ENCODE measurements around the gene AVEN.
"Not testable (repeated sequence)": the region's sequence is repeated elsewhere in the genome, so short reads cannot be mapped to it uniquely, and the experiment has no call there.

AVEN gene

DNA sequence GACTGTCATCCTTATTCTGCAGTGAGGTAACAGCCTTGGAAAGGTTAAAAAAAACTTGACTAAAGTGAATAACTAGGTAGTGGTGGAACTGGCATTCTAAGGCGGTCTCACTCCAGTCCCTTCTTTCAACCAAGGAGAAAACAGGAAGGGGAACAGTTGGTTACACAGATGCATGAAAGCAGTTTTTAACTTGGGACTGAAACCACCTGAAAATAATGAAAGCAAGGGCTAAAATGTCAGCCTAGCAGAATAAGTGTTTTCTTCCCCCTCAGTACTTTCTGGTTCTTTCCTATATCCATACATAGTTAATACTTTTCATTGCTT is 748 bp upstream of the AVEN start:
- no peak for DNase-seq (ENCODE audit: low spot score)

DNA sequence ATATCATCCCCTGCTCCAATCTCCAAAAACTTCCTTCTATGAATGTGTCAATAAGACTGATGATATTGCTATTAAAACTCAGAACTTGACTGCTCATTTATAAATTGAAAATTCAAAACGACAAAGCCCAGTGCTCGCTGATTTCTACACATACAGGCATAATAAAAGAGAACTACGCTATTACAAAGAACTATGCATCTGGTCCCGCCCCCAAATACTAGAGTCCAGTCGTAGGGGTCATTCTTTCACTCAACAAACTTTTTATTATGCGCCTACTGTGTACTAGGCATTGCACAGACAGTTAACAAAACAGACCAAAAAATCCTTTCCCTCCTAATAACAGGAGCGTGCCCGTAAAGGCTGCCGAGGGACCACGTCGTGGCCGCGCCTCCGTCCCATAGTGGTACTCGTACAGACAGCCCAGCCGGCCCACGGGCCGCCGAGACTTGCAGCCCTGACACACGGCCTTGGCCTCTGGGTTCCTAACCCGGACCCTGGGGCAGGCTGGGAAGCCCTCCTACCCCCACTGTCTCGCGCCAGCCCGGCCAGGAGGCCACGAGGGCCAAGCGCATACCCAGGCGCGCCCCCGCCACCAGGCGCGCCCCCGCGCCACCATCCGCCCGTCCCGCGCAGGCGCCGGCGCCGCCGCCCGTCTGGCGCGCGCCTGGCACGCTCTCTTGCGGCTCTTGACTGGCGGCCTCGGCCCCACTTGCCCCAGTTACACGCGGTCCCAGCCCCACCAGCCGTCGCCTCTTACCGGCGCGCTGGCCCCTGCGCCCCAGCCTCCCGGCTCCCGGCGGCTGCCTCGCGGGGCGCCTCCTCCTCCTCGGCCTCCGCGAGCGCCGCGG is 757 bp downstream of the AVEN start:
- peak; percentile 87 for DNase-seq (ENCODE audit: low spot score)

DNA sequence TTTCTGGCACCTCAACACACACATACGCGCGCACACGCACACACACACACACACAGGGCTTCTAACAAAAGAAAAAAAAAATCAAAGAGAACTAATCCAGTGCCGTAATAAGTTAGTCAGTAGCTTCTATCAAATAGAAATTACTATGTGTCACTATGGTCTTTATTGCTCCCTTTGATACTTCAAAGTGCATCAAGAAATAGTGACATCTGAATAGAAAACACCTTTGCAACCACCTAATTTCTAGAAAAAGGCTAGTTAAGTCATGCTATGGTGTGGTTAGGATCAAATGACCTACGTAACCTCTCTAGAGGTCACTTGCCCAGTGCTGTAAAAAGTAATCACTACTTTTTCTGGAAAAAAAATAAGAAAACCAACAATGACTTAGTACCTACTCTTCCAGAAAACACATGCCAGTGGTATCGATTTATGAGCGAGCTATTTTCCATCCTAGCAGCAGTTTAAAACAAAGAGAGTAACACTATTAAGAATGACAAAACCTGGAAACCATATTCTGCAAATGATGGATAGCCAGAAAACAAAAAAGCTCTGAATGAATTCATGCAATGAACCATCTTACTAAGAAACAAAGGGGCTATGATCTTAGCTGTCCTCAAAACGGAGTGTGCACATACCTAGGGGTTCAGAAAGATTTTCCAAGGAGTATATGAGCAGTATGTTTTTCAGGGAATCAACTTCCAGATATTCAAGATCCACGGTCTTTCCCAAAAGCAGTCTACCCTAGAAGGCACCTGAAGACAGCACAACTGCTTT is 6.8 kb downstream of the AVEN start:
- no peak for DNase-seq (ENCODE audit: low spot score)

- no peak for DNase-seq (ENCODE audit: low spot score)
Observed at GRCh38 chr15:34027606-34028005, 11.4 kb downstream of the AVEN start.

- DNase-seq (ENCODE audit: low spot score), result no peak
Observed at GRCh38 chr15:34025252-34025651, 13.8 kb downstream of the AVEN start.

DNA sequence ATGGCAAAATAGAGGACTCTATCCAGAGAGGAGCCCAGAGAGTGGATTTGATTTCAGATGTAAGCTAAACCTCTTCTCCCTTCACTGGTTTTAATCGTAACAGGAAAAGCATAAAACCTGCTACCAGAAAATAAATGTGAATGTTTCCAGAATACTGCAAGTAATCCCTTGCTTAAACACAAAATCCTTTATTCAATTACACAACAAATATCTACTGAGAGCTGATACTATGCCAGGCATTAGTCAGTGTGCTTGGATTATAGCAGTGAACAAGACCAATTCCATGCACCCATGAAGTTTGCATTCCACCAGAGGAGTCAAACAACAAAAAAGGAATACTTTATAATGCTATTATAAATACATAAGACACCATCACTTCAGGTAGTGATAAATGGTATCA is 15.1 kb downstream of the AVEN start:
- DNase-seq (ENCODE audit: low spot score), result no peak

DNA sequence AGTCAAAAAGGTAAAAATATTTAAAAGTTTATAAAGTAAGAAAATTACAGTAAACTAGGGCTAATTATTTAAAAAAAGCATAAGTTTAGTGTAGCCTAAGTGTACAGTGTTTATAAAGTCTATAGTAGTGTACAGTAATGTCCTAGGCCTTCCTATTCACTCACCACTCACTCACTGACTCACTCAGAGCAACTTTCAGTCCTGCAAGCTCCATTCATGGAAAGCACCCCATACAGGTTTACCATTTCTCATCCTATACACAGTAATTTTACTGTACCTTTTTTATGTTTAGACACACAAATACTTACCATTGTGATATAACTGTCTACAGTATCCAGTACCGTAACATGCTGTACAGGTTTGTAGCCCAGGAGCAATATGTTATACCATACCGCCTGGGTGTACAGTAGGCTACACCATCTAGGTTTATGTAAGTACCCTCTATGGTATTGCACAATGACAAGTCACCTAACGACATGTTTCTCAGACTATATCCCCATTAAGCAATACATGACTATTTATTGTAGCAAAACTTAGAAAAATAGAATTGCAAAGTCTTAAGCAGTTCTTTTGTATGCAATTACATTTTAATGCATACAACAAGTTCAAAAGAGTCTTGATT is 19.5 kb downstream of the AVEN start:
- DNase-seq (ENCODE audit: low spot score), result no peak

DNA sequence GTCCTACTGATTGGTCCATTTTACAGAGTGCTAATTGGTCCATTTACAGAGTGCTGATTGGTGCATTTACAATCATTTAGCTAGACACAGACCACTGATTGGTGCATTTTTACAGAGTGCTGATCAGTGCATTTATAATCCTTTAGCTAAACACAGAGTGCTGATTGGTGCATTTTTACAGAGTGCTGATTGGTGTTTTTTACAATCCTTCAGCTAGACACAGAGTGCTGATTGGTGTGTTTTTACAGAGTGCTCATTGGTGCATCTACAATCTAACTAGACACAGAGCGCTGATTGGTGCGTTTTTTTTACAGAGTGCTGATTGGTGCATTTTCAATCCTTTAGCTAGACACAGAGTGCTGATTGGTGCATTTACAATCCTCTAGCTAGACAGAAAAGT is 20.3 kb downstream of the AVEN start:
- DNase-seq (ENCODE audit: low spot score), result not testable (repeated sequence)

- no peak for DNase-seq (ENCODE audit: low spot score)
Observed at GRCh38 chr15:34018021-34018645, 20.9 kb downstream of the AVEN start.

- DNase-seq (ENCODE audit: low spot score), result no peak
Observed at GRCh38 chr15:34014556-34014955, 24.4 kb downstream of the AVEN start.

- DNase-seq (ENCODE audit: low spot score), result no peak
Observed at GRCh38 chr15:34013746-34014145, 25.3 kb downstream of the AVEN start.

DNA sequence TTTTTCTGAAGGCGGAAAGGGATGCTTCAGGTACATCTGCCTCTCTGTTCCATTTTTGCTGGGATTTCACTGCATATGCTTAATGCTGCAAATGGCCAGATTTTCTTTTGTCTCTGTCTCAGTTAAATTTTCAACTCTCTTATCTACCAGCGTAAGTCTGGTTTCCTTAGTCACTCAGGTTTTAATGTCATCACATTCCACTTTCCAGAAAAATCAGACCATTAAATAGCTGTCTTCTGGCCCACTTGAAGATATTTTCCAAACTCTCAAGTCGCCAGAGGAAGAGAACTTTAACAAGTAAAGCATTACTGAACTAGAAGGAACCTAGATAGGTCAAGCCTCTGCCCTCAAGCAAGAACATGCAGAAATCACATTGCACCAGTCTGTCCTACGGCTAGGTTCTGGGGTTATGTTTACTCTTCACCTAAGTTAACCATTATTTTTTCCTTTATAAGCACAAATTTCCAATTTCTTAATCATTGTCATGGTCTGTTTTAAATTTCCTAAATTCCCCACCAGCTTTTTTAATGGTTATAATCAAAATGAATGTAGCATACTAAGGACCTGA is 26.5 kb downstream of the AVEN start:
- no peak for DNase-seq (ENCODE audit: low spot score)

DNA sequence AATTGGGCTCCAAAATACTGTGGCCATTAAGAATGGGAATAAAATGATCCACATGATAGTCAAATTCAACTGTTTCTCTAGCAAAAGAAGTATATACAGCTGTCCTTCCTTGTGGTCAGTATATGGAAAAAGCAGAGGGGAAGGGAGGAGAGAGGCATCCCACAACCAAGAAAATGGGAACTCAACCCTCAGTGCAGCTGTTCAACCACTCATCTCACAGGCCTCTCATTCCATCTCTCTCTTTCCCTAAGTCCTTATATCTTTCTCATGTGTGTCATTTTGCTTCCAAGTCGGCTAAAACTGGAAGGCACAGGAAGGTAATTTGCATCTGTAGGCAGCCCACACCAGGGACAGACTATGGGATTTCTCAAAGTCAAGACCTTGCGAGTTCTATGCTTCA is 27.5 kb downstream of the AVEN start:
- no peak for DNase-seq (ENCODE audit: low spot score)

GRCh38 chr15:34010921-34011320 is 28.1 kb downstream of the AVEN start:
- DNase-seq (ENCODE audit: low spot score), result no peak

- DNase-seq (ENCODE audit: low spot score), result no peak
Observed at GRCh38 chr15:34009656-34010055, 29.3 kb downstream of the AVEN start.

- DNase-seq (ENCODE audit: low spot score), result no peak
Observed at GRCh38 chr15:34006381-34006780, 32.6 kb downstream of the AVEN start.

- no peak for DNase-seq (ENCODE audit: low spot score)
Observed at GRCh38 chr15:34001536-34001935, 37.5 kb downstream of the AVEN start.

DNA sequence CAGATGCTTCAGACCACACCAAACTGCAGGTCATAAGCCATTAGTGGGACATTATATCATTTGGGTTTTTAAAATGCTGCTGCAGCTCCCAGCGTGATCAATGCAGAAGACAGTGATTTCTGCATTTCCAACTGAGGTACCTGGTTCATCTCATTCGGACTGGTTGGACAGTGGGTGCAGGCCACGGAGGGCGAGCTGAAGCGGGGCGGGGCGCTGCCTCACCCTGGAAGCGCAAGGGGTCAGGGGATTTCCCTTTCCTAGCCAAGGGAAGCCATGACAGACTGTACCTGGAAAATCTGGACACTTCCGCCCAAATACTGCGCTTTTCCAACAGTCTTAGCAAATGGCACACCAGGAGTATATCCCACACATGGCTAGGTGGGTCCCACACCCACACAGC is 43.3 kb downstream of the AVEN start:
- DNase-seq (ENCODE audit: low spot score), result not testable (repeated sequence)

GRCh38 chr15:33994005-33994615 is 44.9 kb downstream of the AVEN start:
- peak; percentile 53 for DNase-seq (ENCODE audit: low spot score)

DNA sequence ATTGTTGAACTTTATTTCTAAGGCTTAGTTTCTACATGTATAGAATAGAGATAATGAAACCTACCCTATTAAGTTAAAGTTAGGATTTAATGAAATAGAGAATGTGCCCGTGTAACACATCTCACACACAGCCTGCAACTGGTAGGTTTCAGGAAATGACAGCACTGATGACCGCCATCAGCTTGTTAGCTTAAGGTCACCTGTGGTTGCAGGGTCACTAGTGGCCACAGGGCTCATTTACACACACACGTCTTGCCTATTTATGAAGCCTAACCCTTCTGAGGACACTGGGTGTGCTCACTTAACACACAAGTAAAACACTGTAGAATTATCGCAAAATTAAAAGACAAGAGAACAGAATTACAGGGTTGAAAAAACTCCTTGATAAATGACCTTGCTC is 50.6 kb downstream of the AVEN start:
- DNase-seq (ENCODE audit: low spot score), result no peak

DNA sequence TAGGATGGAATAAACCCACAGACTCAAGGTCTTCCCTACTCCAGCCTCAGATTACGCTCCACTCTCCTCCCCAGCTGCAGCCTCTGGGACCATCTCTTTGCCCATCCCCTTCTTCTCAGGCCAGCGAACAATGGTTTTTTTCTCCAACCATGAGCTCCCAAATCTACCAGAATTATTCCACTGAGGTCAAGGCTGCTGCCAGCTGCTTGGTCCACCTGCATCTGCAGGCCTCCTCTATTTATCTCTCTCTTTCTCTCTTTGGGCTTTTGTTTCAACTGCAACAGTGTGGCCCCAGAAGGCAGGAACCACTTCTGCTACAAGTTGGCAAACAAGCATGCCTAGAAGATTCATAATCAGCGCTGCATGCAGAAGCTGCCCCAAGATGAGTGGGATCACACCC is 51.6 kb downstream of the AVEN start:
- DNase-seq (ENCODE audit: low spot score), result no peak

DNA sequence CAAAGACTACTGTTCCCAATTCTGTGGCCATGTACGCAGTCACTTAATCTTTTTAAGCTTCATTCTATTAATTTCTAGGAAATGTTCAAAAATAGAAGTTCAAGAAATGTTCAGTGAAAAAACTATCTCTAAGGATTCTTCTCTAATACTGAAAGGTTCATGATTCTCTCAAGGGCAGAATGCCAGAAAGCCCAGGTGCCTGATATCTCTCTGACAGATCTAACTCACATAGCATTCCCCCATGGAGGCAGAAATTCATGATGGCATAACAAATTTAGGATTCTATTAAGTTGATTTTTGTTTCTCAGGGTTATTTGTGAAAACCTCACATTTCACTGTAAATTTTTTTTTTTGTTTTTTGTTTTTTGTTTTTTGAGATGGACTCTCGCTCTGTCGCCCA is 53.3 kb downstream of the AVEN start:
- no peak for DNase-seq (ENCODE audit: low spot score)
